H1 (cell line): ENCODE data around the gene PPARA. TPM values are rescaled to one million over a fixed set of nuclear protein-coding genes. Genes with fewer than 3 reads are reported as not detected.
A peak's percentile ranks its signal among the peaks of the same experiment; 100 is the strongest.

Experiments
- CTCF ChIA-PET: fragments of 300-600 bp; sonication (Branson Sonifier 250); formaldehyde crosslinking; loops from one replicate; lab custom pipeline; 2021; ENCODE audit not compliant: partially characterized antibody; lab: Charles Lee
- POLR2A ChIA-PET: fragments of 300-600 bp; sonication (Branson Sonifier 250); formaldehyde crosslinking; loops from one replicate; lab custom pipeline; 2021; ENCODE audit warnings: inconsistent platforms; ENCODE audit not compliant: partially characterized antibody; lab: Charles Lee
- DNase-seq, 2 experiments: peaks; one replicate each; pipeline versions ENCODE4 v3.0.0 to v3.0.0-alpha.2; 2010 to 2022; ENCODE audit warnings: low spot score in 2 of 2, low read depth in 1 of 2, mixed read lengths in 1 of 2
- FAIRE-seq: peaks from 2 replicates; lab custom pipeline; 2011; peaks lifted over from hg19 to GRCh38; lab: Jason Lieb, UNC
- H2AFZ ChIP-seq: 2 replicates; pipeline ENCODE4 v1.8.1; 2012; ENCODE audit warnings: low read length, inconsistent platforms
- H2AK5ac ChIP-seq: 2 replicates; pipeline ENCODE4 v1.6.1; 2013; ENCODE audit warnings: low read depth, low read length
- H2BK120ac ChIP-seq: replicated peaks from 2 replicates; pipeline ENCODE3; 2013; ENCODE audit warnings: low read depth, low read length, inconsistent platforms
- H2BK12ac ChIP-seq: 2 replicates; pipeline ENCODE4 v1.6.1; 2013; ENCODE audit warnings: low read depth, low read length
- H2BK15ac ChIP-seq: 2 replicates; pipeline ENCODE4 v1.6.1; 2013; ENCODE audit warnings: low read length
- H2BK20ac ChIP-seq: 2 replicates; pipeline ENCODE4 v1.6.1; 2013; ENCODE audit warnings: low read length
- H2BK5ac ChIP-seq: 2 replicates; pipeline ENCODE4 v1.6.1; 2013; ENCODE audit warnings: low read depth, low read length
- H3K14ac ChIP-seq: 2 replicates; pipeline ENCODE4 v1.6.1; 2013; ENCODE audit warnings: inconsistent platforms; ENCODE audit not compliant: insufficient read length
- H3K18ac ChIP-seq: 2 replicates; pipeline ENCODE4 v1.6.1; 2013; ENCODE audit warnings: low read length; ENCODE audit errors: extremely low read depth
- H3K23ac ChIP-seq: 2 replicates; pipeline ENCODE4 v1.6.1; 2013; ENCODE audit warnings: inconsistent platforms; ENCODE audit not compliant: insufficient read length
- H3K23me2 ChIP-seq: 2 replicates; pipeline ENCODE4 v1.6.1; 2013; ENCODE audit warnings: low read depth, low read length
- H3K27ac ChIP-seq: 2 replicates; pipeline ENCODE4 v1.6.1; 2011; ENCODE audit warnings: low read depth, low read length, inconsistent platforms
- H3K27me3 ChIP-seq, 4 experiments: replicated peaks in 1 of 4; 1 replicate in 1 of 4; 2 replicates in 3 of 4; pipeline versions ENCODE4 v1.6.1 to v1.8.1; 2011 to 2013; ENCODE audit warnings: low read length in 3 of 4, mild to moderate bottlenecking in 3 of 4, inconsistent platforms in 2 of 4, mixed read lengths in 2 of 4, moderate library complexity in 1 of 4; ENCODE audit not compliant: control insufficient read depth in 3 of 4, insufficient read depth in 3 of 4; ENCODE audit errors: extremely low read depth in 1 of 4
- H3K36me3 ChIP-seq, 4 experiments: 2 replicates each; pipeline versions ENCODE4 v1.6.1 to v1.8.1; 2011 to 2013; ENCODE audit warnings: mild to moderate bottlenecking in 4 of 4, low read length in 3 of 4, moderate library complexity in 2 of 4, control low read depth in 1 of 4, inconsistent platforms in 1 of 4; ENCODE audit not compliant: insufficient read depth in 4 of 4, control insufficient read depth in 2 of 4
- H3K4ac ChIP-seq: replicated peaks from 2 replicates; pipeline ENCODE3; 2013; ENCODE audit warnings: low read length, low read depth, mixed read lengths, inconsistent platforms; ENCODE audit not compliant: insufficient read length
- H3K4me1 ChIP-seq, 4 experiments: replicated peaks in 1 of 4; 1 replicate in 1 of 4; 2 replicates in 3 of 4; pipeline versions ENCODE4 v1.6.1 to v1.8.1; 2011 to 2013; ENCODE audit warnings: low read length in 3 of 4, inconsistent platforms in 2 of 4, mixed read lengths in 1 of 4; ENCODE audit not compliant: insufficient read depth in 4 of 4, control insufficient read depth in 3 of 4
- H3K4me2 ChIP-seq, 2 experiments: 2 replicates each; pipeline versions ENCODE4 v1.6.1 to v1.8.1; 2011 to 2013; ENCODE audit warnings: low read depth in 2 of 2, low read length in 2 of 2, control low read depth in 1 of 2, inconsistent platforms in 1 of 2, mild to moderate bottlenecking in 1 of 2; ENCODE audit not compliant: insufficient read depth in 1 of 2
- H3K4me3 ChIP-seq, 4 experiments: fragments of 200-600, 300-600 bp in 1 of 4; sonication (generic), shearing (Covaris generic), sonication (Bioruptor Twin) in 1 of 4; 2 replicates each; pipeline versions ENCODE4 v1.5.1 to v1.8.1; 2011 to 2016; ENCODE audit warnings: low read length in 4 of 4, low read depth in 3 of 4, control low read depth in 2 of 4, inconsistent platforms in 2 of 4, mild to moderate bottlenecking in 2 of 4, mixed read lengths in 1 of 4, moderate library complexity in 1 of 4; ENCODE audit not compliant: insufficient read depth in 2 of 4; ENCODE audit errors: extremely low read depth in 1 of 4
- H3K56ac ChIP-seq: replicated peaks from 2 replicates; pipeline ENCODE3; 2013; ENCODE audit warnings: low read depth, mild to moderate bottlenecking, mixed read lengths, low read length, inconsistent platforms; ENCODE audit not compliant: insufficient read length
- H3K79me1 ChIP-seq: 2 replicates; pipeline ENCODE4 v1.6.1; 2013; ENCODE audit warnings: low read depth, low read length, control low read depth
- H3K79me2 ChIP-seq, 2 experiments: 2 replicates each; pipeline versions ENCODE4 v1.6.1 to v1.8.1; 2012 to 2013; ENCODE audit warnings: low read length in 2 of 2, mild to moderate bottlenecking in 2 of 2, inconsistent platforms in 1 of 2; ENCODE audit not compliant: insufficient read depth in 2 of 2, control insufficient read depth in 1 of 2
- H3K9ac ChIP-seq, 4 experiments: replicated peaks in 1 of 4; 1 replicate in 1 of 4; 2 replicates in 3 of 4; pipeline versions ENCODE4 v1.6.1 to v1.8.1; 2011 to 2013; ENCODE audit warnings: low read depth in 3 of 4, low read length in 3 of 4, control low read depth in 2 of 4, mild to moderate bottlenecking in 2 of 4, moderate library complexity in 2 of 4, inconsistent platforms in 1 of 4; ENCODE audit errors: extremely low read depth in 1 of 4
- H3K9me3 ChIP-seq, 2 experiments: 2 replicates each; pipeline versions ENCODE4 v1.6.1 to v1.8.1; 2012 to 2013; ENCODE audit warnings: mild to moderate bottlenecking in 2 of 2, moderate library complexity in 2 of 2, control low read depth in 1 of 2, inconsistent platforms in 1 of 2, low read depth in 1 of 2, low read length in 1 of 2, mixed read lengths in 1 of 2; ENCODE audit not compliant: insufficient read depth in 2 of 2
- H4K20me1 ChIP-seq, 2 experiments: replicated peaks in 1 of 2; 2 replicates each; pipeline versions ENCODE3 to v1.8.1; 2011 to 2013; ENCODE audit warnings: inconsistent platforms in 2 of 2, low read length in 2 of 2, mild to moderate bottlenecking in 1 of 2; ENCODE audit not compliant: insufficient read depth in 2 of 2, control insufficient read depth in 1 of 2
- H4K5ac ChIP-seq: 2 replicates; pipeline ENCODE4 v1.6.1; 2013; ENCODE audit warnings: low read length, low read depth, mixed read lengths, inconsistent platforms; ENCODE audit not compliant: insufficient read length
- H4K8ac ChIP-seq: 2 replicates; pipeline ENCODE4 v1.8.0; 2013; ENCODE audit warnings: mild to moderate bottlenecking, moderate library complexity, low read length, inconsistent platforms; ENCODE audit not compliant: insufficient read depth; ENCODE audit errors: extremely low read depth
- H4K91ac ChIP-seq: replicated peaks from 2 replicates; pipeline ENCODE3; 2013; ENCODE audit warnings: low read length, mixed read lengths, inconsistent platforms; ENCODE audit not compliant: insufficient read length
- BCL11A ChIP-seq, 2 experiments: IDR thresholded peaks; one replicate each; pipeline ENCODE4 v1.6.1; 2011; ENCODE audit warnings: low read depth in 2 of 2, low read length in 2 of 2, mild to moderate bottlenecking in 2 of 2
- CEBPB ChIP-seq: IDR thresholded peaks from 2 replicates; pipeline ENCODE4 v1.6.1; 2012; ENCODE audit warnings: low read depth, low read length
- CTCF ChIP-seq, 3 experiments: IDR thresholded peaks; 1 replicate in 2 of 3; 2 replicates in 1 of 3; pipeline versions ENCODE4 v1.5.1 to v1.6.1; 2011; ENCODE audit warnings: low read length in 3 of 3, mild to moderate bottlenecking in 3 of 3, inconsistent platforms in 2 of 3, low read depth in 1 of 3, moderate library complexity in 1 of 3; ENCODE audit not compliant: insufficient read depth in 1 of 3; ENCODE audit errors: control extremely low read depth in 1 of 3
- GABPA ChIP-seq: IDR thresholded peaks from 2 replicates; pipeline ENCODE4 v1.6.1; 2011; ENCODE audit warnings: mild to moderate bottlenecking, low read length, moderate library complexity, borderline replicate concordance; ENCODE audit not compliant: insufficient read depth
- NANOG ChIP-seq: IDR thresholded peaks from 2 replicates; pipeline ENCODE4 v1.6.1; 2011; ENCODE audit warnings: low read length, low read depth, mild to moderate bottlenecking, inconsistent platforms; ENCODE audit not compliant: insufficient read depth, poor library complexity, severe bottlenecking
- RAD21 ChIP-seq, 2 experiments: IDR thresholded peaks in 1 of 2; conservative IDR thresholded peaks in 1 of 2; 2 replicates each; pipeline ENCODE4 v1.6.1; 2011; ENCODE audit warnings: low read depth in 2 of 2, low read length in 2 of 2, improper control_type of control experiment in 1 of 2, inconsistent platforms in 1 of 2, mild to moderate bottlenecking in 1 of 2, moderate library complexity in 1 of 2
- TEAD4 ChIP-seq: IDR thresholded peaks from 2 replicates; pipeline ENCODE4 v1.6.1; 2012; ENCODE audit warnings: low read depth, low read length, inconsistent platforms, mixed read lengths
- WGBS, 2 experiments: shearing (Covaris generic) in 1 of 2; methylation state at CpG; one replicate each; pipeline versions ENCODE4 v1.1.6 to v1.1.7; 2013 to 2015; ENCODE audit warnings: low lambda C conversion rate in 2 of 2, mixed read lengths in 2 of 2, inconsistent platforms in 1 of 2, low coverage in 1 of 2, missing lambda C conversion rate in 1 of 2; ENCODE audit not compliant: insufficient replicate concordance in 2 of 2, insufficient coverage in 1 of 2, insufficient read length in 1 of 2; ENCODE audit errors: extremely low coverage in 1 of 2, missing lambda C conversion rate in 1 of 2; 5-methylcytosine and 5-hydroxymethylcytosine counted together
- polyA plus RNA-seq, 7 experiments: library from polyadenylated mRNA; depleted of rRNA in 3 of 7; stranded (reverse) in 5 of 7; unstranded in 2 of 7; fragments of >200 nt in 5 of 7; fragments of 200-250 nt in 2 of 7; gene quantifications; 1 replicate in 5 of 7; 2 replicates in 1 of 7; 4 replicates in 1 of 7; pipeline versions ENCODE4 v1.2.1 to v1.2.3, GENCODE V29; 2011 to 2013; ENCODE audit warnings: missing spikeins in 2 of 7, mixed read lengths in 2 of 7
- total RNA-seq: library from RNA; stranded (reverse); fragmentation: NEBNext Ultra II Directional; extraction: Animal tissue kit (Norgen Biotek cat#: 25700); gene quantifications from 2 replicates; pipeline ENCODE4 v1.2.1, GENCODE V29; 2021
- TF ChIP-seq, protein P1 (sequence below): IDR thresholded peaks from 2 replicates; pipeline ENCODE4 v1.6.1; 2012; ENCODE audit warnings: inconsistent platforms

PPARA gene
- total and polyA plus RNA-seq, 2 of the 8 experiments (the other 6 are each of a cell fraction or from before 2014, with no cell fraction given) = 3.1 to 8.2 TPM

- H3K27ac ChIP-seq = no peak overlapping the region
- no peak for FAIRE-seq
- TF ChIP-seq BCL11A (IDR thresholded peaks at IDR 0.05; ENCODE audit: low read depth in 2 of 2, low read length in 2 of 2) = no peak
- peak; percentile 94 to 96 for TF ChIP-seq RAD21 (IDR thresholded peaks at IDR 0.05 in 1 of 2, conservative IDR thresholded peaks at IDR 0.05 in 1 of 2; ENCODE audit: low read depth in 2 of 2, low read length in 2 of 2)
- TF ChIP-seq, protein P1, sequence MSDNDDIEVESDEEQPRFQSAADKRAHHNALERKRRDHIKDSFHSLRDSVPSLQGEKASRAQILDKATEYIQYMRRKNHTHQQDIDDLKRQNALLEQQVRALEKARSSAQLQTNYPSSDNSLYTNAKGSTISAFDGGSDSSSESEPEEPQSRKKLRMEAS = peak; percentile 39; the same call in 1 of the 2 replicates
- TF ChIP-seq CTCF (IDR thresholded peaks at IDR 0.05; ENCODE audit: control extremely low read depth in 1 of 3, insufficient read depth in 1 of 3, low read depth in 1 of 3, low read length in 3 of 3) = peak; percentile 75 to 99 (median 93)
- TF ChIP-seq GABPA = peak; percentile 59; the same call in 1 of the 2 replicates
- TF ChIP-seq NANOG = no peak
- TF ChIP-seq TEAD4 = peak; percentile 43; the same call in 1 of the 2 replicates
- TF ChIP-seq CEBPB = no peak
Measured at GRCh38 chr22:46116491-46116958, 33.8 kb upstream of the PPARA start.

More at GRCh38 chr22:46116491-46116958, 33.8 kb upstream of the PPARA start:
- H3K18ac ChIP-seq = no peak overlapping the region
- peak overlapping the region; percentile 68; the same call in 1 of the 2 replicates for H2AFZ ChIP-seq
- no peaks in the 10 kb centered on the region for H3K79me2 ChIP-seq
- no peak overlapping the region for H3K23ac ChIP-seq
- ChIA-PET CTCF (interaction anchor here (0.6 to 10.9 kb wide), 39 partner anchors 10 to 658 kb away, joined by 3 to 147 read pairs (median 4); no protein-coding TSS in a partner anchor), POLR2A (interaction anchor here (1.2 to 1.5 kb wide), 3 partner anchors 112 to 122 kb away, joined by 3 to 4 read pairs (median 4); no protein-coding TSS in a partner anchor)
- peaks cover 0 to 8% (median 7%) of the 10 kb centered on the region in 4 experiments; a peak in 4 of 7 replicates for H3K4me1 ChIP-seq
- 22% methylated on average over 21 of the region's 28 CpGs; no CpG with 5 or more reads in 1 of the 2 experiments for WGBS, 2 experiments
- H4K91ac ChIP-seq = peak overlapping the region; percentile 73
- H2BK20ac ChIP-seq = no peak overlapping the region
- peak overlapping the region; percentile 73; the same call in 1 of the 2 replicates for H4K8ac ChIP-seq
- H2BK120ac ChIP-seq = no peak overlapping the region
- H4K5ac ChIP-seq = no peak overlapping the region
- no peak overlapping the region for H2BK12ac ChIP-seq
- H4K20me1 ChIP-seq = no peaks in the 10 kb centered on the region
- H2BK15ac ChIP-seq = 0 out of 2 replicates have a peak overlapping the region, but pooled peaks have one; percentile 29
- H3K79me1 ChIP-seq = no peaks in the 10 kb centered on the region
- no peak overlapping the region for H3K4me3 ChIP-seq
- no peaks in the 10 kb centered on the region for H3K9me3 ChIP-seq
- DNase-seq = peak; percentile 67 to 96
- H3K14ac ChIP-seq = no peak overlapping the region
- H3K36me3 ChIP-seq = no peaks in the 10 kb centered on the region; a peak in 1 of 8 replicates
- no peaks in the 10 kb centered on the region; a peak in 2 of 7 replicates for H3K27me3 ChIP-seq
- no peak overlapping the region for H3K4ac ChIP-seq
- no peak overlapping the region for H2BK5ac ChIP-seq
- H3K4me2 ChIP-seq = peak overlapping the region in 1 of 2 experiments; percentile 50; a peak in 2 of 4 replicates
- no peak overlapping the region for H3K9ac ChIP-seq
- no peaks in the 10 kb centered on the region for H3K23me2 ChIP-seq
- no peak overlapping the region for H3K56ac ChIP-seq
- no peak overlapping the region for H2AK5ac ChIP-seq
